ENCODE results near the gene GIGYF2. TPM values are rescaled to one million over a fixed set of nuclear protein-coding genes. Genes with fewer than 3 reads are reported as not detected.

The GIGYF2 gene
- polyA plus RNA-seq, 2 of the 4 experiments (the other 2 are of a cell fraction) = 31.2 to 46.3 TPM

- Histone ChIP-seq H3K4me3 (no peak within 1 kb of the TSS), H3K4me2 (no peak within 1 kb of the TSS), H3K4me1 (peaks cover 5% of the 10 kb centered on the region), H3K9me3 (no peaks in the 10 kb centered on the region), H3K27ac (no peak within 1 kb of the TSS)
- no peak for ATAC-seq
- no peak for TF ChIP-seq BCL3 (IDR thresholded peaks at IDR 0.05)
- no peak for TF ChIP-seq PBX3 (IDR thresholded peaks at IDR 0.05)
- TF ChIP-seq ATOH8 (CRISPR knock-in tag; IDR thresholded peaks at IDR 0.05; ENCODE audit: low read depth) = no peak
- no peak for TF ChIP-seq CBX8 (IDR thresholded peaks at IDR 0.05)
- no peak for TF ChIP-seq CBX2 (IDR thresholded peaks at IDR 0.05; ENCODE audit: borderline replicate concordance, low read depth)
- TF ChIP-seq RNF2 (IDR thresholded peaks at IDR 0.05; ENCODE audit: borderline replicate concordance, low read depth) = no peak
- CTCF ChIA-PET = no interaction called here
- POLR2A ChIA-PET = no interaction called here
- no peak for FAIRE-seq
- WGBS (ENCODE audit: missing lambda C conversion rate) = 91% methylated on average over 1 of the region's 1 CpG
- no peak for DNase-seq (ENCODE audit: low read depth in 1 of 2, low spot score in 1 of 2)
Observed at GRCh38 chr2:232776435-232776834, 79.3 kb downstream of the GIGYF2 start, which contains the start of gene KCNJ13. Gene KCNJ13, minus strand, starts transcription at chr2:232776565. Its CDS starts 5,203 bp downstream, at chr2:232771362.

- POLR2A ChIA-PET = interaction anchor here (1.0 kb wide), 1 partner anchor 10 kb away, joined by 3 read pairs; no protein-coding TSS in a partner anchor
- CTCF ChIA-PET = no interaction called here
- Histone ChIP-seq H3K4me2 (no peak overlapping the region), H3K4me1 (peaks cover 12% of the 10 kb centered on the region), H3K9me3 (no peaks in the 10 kb centered on the region), H3K4me3 (no peak overlapping the region), H3K27ac (no peak overlapping the region)
- DNase-seq (ENCODE audit: low read depth in 1 of 2, low spot score in 1 of 2) = no peak
- 91% methylated on average over 5 of the region's 5 CpGs for WGBS (ENCODE audit: missing lambda C conversion rate)
- TF ChIP-seq CEBPB (IDR thresholded peaks at IDR 0.05) = no peak
- no peak for TF ChIP-seq SMC3 (IDR thresholded peaks at IDR 0.05)
- no peak for TF ChIP-seq USF2 (IDR thresholded peaks at IDR 0.05)
- no peak for TF ChIP-seq ZNF302 (CRISPR knock-in tag; IDR thresholded peaks at IDR 0.05)
- no peak for FAIRE-seq
- no peak for ATAC-seq
Observed at GRCh38 chr2:232777276-232777675, 80.1 kb downstream of the GIGYF2 start.

GRCh38 chr2:232779465-232779864 is 82.3 kb downstream of the GIGYF2 start:
- H3K27ac ChIP-seq = no peak overlapping the region
- H3K4me1 ChIP-seq = peaks cover 12% of the 10 kb centered on the region
- no peak for DNase-seq (ENCODE audit: low read depth in 1 of 2, low spot score in 1 of 2)
- no peak for FAIRE-seq
- CTCF ChIA-PET = interaction anchor here (0.7 kb wide), 1 partner anchor 174 kb away, joined by 3 read pairs; no protein-coding TSS in a partner anchor
- POLR2A ChIA-PET = no interaction called here
- WGBS (ENCODE audit: missing lambda C conversion rate) = 84% methylated on average over 3 of the region's 3 CpGs
- H3K4me3 ChIP-seq = no peak overlapping the region
- H3K9me3 ChIP-seq = no peaks in the 10 kb centered on the region
- H3K4me2 ChIP-seq = no peak overlapping the region
- ATAC-seq = no peak
- TF ChIP-seq HDAC2 (IDR thresholded peaks at IDR 0.05) (no peak), HOXB5 (CRISPR knock-in tag; IDR thresholded peaks at IDR 0.05) (no peak), FOXS1 (CRISPR knock-in tag; IDR thresholded peaks at IDR 0.05) (no peak), MAFK (IDR thresholded peaks at IDR 0.05; ENCODE audit: partially characterized antibody) (no peak), TP53 (CRISPR knock-in tag; IDR thresholded peaks at IDR 0.05) (no peak), CHD4 (IDR thresholded peaks at IDR 0.05; ENCODE audit: borderline replicate concordance) (no peak), KDM5A (IDR thresholded peaks at IDR 0.05) (no peak)

- FAIRE-seq (no peak), ATAC-seq (no peak), DNase-seq (ENCODE audit: low read depth in 1 of 2, low spot score in 1 of 2) (no peak)
- ChIA-PET POLR2A (no interaction called here), CTCF (no interaction called here)
- WGBS (ENCODE audit: missing lambda C conversion rate) = 66% methylated on average over 1 of the region's 1 CpG
- no peak overlapping the region for H3K27ac ChIP-seq
- no peak overlapping the region for H3K4me3 ChIP-seq
- H3K4me2 ChIP-seq = no peak overlapping the region
- H3K4me1 ChIP-seq = peaks cover 12% of the 10 kb centered on the region
- no peaks in the 10 kb centered on the region for H3K9me3 ChIP-seq
- TF ChIP-seq BHLHE40 (IDR thresholded peaks at IDR 0.05; ENCODE audit: low read depth, low read length) (no peak), ZSCAN20 (CRISPR knock-in tag; IDR thresholded peaks at IDR 0.05) (no peak), JUNB (IDR thresholded peaks at IDR 0.05) (no peak), CTCF (IDR thresholded peaks at IDR 0.05) (no peak)
Observed at GRCh38 chr2:232779934-232780333, 82.8 kb downstream of the GIGYF2 start.

Measured in A549 (cell line).